GM12872 (cell line): ENCODE measurements around the gene GLTP.

ENCODE experiments used
- CTCF ChIP-seq: IDR thresholded peaks from 3 replicates; pipeline ENCODE4 v1.5.1; 2011; ENCODE audit warnings: low read depth, mild to moderate bottlenecking, low read length, moderate library complexity; ENCODE audit not compliant: insufficient read depth

The GLTP gene, protein sequence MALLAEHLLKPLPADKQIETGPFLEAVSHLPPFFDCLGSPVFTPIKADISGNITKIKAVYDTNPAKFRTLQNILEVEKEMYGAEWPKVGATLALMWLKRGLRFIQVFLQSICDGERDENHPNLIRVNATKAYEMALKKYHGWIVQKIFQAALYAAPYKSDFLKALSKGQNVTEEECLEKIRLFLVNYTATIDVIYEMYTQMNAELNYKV

DNA sequence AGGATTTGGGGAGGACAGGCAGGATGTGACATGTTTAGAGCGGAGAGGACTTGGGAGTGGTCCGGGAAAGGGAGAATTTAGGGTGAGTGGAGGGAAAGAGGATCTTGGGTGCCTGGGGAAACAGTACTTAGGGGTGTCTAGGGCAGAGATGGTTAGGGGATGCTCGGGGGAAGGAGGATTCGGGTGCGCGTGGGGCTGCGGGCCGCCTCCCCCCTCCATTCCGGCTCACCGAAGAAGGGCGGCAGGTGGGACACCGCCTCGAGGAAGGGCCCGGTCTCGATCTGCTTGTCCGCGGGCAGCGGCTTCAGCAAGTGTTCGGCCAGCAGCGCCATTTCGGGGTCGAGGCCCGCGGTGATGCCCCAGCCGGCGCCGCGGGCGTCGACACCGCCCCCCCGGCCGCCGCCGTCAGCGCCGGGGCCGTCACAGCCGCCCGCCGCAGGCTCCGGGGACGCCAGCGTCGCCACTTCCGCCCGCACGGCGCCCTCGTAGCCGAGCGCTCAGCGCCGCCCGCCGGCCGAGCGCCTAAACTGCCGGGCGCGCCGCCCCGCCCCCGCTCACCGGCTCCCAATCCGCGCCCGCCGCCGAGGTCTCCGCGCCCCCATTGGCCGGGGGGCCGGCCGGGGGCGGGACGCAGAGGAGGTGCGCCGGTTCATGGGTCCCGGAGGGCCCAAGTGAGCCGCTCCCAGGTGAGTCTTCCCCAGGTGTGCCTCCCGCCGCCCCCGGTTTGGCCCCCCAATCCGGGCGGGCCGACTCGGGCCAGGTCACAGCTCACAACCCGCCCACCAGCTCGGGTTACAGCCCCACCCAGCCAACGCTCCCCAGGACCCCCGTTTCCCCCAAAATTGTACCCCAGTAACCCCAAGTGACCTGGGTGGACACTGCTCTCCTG lies at the start of gene GLTP:
Gene GLTP (minus strand): TSS at position 499 of the 889 bp plus-strand sequence. CDS start 167 bp downstream, at position 332.
- peak; percentile 58; the same call in 1 of the 3 replicates for TF ChIP-seq CTCF

- no peak for TF ChIP-seq CTCF
These were observed 47.8 kb upstream of the GLTP start for GRCh38 chr12:109928058-109928656.

GRCh38 chr12:109927622-109928021 lies 47.3 kb upstream of the GLTP start:
- TF ChIP-seq CTCF: peak; percentile 77

GRCh38 chr12:109926488-109927210 lies 46.3 kb upstream of the GLTP start:
- no peak for TF ChIP-seq CTCF

GRCh38 chr12:109926016-109926415 lies 45.7 kb upstream of the GLTP start:
- no peak for TF ChIP-seq CTCF

GRCh38 chr12:109925185-109925840 lies 45.0 kb upstream of the GLTP start:
- TF ChIP-seq CTCF: no peak
